ENCODE results near the gene GRAMD1C.

DNA sequence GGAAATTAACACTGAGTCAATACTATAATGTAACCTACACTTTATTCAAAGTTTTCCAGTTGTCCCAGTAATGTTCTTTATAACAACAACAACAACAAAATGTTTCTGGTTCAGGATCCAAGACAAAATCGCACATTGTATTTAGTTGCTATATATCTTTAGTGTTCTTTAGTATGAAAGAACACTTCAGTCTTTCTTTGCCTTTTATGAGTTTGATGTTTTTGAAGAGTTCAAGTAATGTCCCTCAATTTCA is 7.6 kb upstream of the GRAMD1C start:
- TF ChIP-seq, protein P1, sequence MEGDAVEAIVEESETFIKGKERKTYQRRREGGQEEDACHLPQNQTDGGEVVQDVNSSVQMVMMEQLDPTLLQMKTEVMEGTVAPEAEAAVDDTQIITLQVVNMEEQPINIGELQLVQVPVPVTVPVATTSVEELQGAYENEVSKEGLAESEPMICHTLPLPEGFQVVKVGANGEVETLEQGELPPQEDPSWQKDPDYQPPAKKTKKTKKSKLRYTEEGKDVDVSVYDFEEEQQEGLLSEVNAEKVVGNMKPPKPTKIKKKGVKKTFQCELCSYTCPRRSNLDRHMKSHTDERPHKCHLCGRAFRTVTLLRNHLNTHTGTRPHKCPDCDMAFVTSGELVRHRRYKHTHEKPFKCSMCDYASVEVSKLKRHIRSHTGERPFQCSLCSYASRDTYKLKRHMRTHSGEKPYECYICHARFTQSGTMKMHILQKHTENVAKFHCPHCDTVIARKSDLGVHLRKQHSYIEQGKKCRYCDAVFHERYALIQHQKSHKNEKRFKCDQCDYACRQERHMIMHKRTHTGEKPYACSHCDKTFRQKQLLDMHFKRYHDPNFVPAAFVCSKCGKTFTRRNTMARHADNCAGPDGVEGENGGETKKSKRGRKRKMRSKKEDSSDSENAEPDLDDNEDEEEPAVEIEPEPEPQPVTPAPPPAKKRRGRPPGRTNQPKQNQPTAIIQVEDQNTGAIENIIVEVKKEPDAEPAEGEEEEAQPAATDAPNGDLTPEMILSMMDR (IDR thresholded peaks at IDR 0.05): no peak
- TF ChIP-seq POLR2A (IDR thresholded peaks at IDR 0.05): no peak
- TF ChIP-seq POLR2AphosphoS5 (IDR thresholded peaks at IDR 0.05): no peak
- no peak for TF ChIP-seq EP300 (IDR thresholded peaks at IDR 0.05)
